T-helper 2 cell treated with Interferon-gamma antibody and Interleukin-4, amounts not matched to agents 100 ng/mL and 5 ng/mL, for 36 hours (primary cell): ENCODE measurements around the gene PSMA8. TPM values are rescaled to one million over a fixed set of nuclear protein-coding genes. Genes with fewer than 3 reads are reported as not detected.
"Not testable (repeated sequence)": the region's sequence is repeated elsewhere in the genome, so short reads cannot be mapped to it uniquely, and the experiment has no call there.

Source experiments
- intact Hi-C: fragments of 100-400 bp; cut with micrococcal nuclease; formaldehyde crosslinking; loops from one replicate; pipeline ENCODE4 v1.15.1; 2023
- total RNA-seq: library from RNA; stranded (reverse); gene quantifications from 2 replicates; pipeline ENCODE4 v1.2.3, GENCODE V29; 2022

PSMA8 gene
- 1.6 and 1.7 TPM in 2 replicates for total RNA-seq

DNA sequence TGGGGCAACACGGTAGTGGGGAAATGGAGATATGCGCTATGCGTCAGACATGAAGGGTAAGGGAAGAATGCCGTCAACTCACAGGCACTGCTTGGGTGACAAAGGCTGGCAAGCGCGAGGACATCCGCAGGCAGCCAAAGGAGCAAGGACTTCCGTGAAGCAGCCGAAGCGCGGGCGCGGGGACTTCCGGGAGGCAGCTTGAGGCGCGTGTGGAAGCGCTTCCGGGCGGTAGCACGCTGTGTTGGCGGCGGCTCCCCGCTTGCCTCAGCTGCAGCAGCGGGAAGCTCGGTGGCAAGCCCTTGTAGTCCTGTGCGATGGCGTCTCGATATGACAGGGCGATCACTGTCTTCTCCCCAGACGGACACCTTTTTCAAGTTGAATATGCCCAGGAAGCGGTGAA lies at the start of gene PSMA8:
TSS of gene PSMA8 (plus strand) at position 218 of the 400 bp plus-strand sequence. CDS start at position 315, 97 bp downstream.
- intact Hi-C loops = loop anchor here (5.0 kb wide), 1 partner anchor 41 kb away; the partner anchor contains the start of gene SS18

DNA sequence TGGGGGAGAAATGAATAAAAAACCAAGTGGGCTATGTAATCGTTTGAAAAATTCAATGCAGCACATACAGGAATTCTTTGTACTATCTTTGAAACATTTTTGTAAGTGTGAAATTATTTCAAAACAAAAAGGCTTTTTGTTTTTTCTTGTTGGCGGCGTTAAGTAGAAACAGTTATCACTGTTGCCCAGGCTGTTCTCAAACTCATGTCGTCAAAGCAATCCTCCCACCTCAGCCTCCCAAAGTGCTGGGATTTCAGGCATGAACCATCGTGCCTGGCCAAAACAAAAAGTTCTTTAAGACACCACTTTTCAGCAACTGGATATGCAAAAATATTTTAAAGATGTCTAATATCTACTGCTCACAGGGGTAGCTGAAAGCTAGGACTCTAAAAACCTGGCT lies 48.6 kb upstream of the PSMA8 start:
- intact Hi-C loops = no loop called here

- intact Hi-C loops = no loop called here
Measured at GRCh38 chr18:26086959-26087358, 46.7 kb upstream of the PSMA8 start.

- intact Hi-C loops = no loop called here
Measured at GRCh38 chr18:26088487-26088886, 45.2 kb upstream of the PSMA8 start.

- intact Hi-C loops = loop anchor here (1.0 to 10.0 kb wide), 4 partner anchors 43 to 455 kb away; partner anchors contain the start of genes KCTD1, PSMA8 and TAF4B
Measured at GRCh38 chr18:26089293-26090129, 44.2 kb upstream of the PSMA8 start.

DNA sequence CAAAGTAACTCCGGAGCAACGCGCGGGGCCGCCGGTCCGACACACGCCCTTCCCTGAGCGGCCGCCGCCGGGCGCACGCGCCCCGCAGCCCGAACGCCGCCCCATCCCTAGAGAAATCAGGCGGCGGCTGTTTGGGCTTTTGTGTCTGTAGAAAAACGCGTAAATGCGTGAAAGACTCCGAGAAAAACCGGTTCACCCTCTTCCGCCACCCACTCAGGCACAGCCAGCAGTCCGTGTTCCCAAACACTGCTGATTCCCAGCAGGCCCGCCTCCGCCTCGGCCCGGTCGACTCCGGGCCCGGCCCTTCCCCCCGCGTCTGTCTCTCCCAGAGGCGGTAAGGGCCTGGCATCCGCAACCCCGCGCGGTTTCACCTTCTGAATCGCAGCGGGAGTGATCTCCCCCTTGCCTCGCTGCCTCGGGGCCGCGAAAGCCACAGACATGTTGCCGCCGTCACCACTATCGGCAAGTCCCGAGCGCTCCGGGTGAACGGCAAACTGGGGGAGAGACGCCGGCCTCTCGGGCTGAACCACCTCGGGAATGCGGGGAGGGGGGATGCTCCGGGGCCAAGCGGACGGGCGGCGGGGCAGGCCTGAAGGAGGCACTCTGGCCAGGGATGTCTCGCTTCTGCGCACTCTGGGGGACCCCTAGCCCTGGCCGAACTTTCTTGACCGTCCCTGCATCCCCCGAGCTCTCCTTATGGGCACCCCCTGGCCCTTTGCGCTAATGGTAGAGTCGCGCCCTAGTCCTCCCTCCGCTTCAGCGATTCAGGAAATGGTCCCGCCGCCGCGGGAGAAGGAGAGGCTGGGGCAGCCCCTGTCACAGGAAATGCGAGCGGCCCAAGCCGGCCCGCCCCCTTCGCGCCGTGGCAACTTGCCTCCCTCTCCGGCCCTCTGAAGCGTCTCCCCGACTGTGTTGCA lies 43.3 kb upstream of the PSMA8 start, which contains the start of gene SS18:
TSS of gene SS18 (minus strand) at position 484 of the 917 bp plus-strand sequence. CDS start at position 440, 44 bp downstream.
- intact Hi-C loops = loop anchor here (1.0 to 10.0 kb wide), 5 partner anchors 42 to 454 kb away; partner anchors contain the start of genes KCTD1, PSMA8 and TAF4B

DNA sequence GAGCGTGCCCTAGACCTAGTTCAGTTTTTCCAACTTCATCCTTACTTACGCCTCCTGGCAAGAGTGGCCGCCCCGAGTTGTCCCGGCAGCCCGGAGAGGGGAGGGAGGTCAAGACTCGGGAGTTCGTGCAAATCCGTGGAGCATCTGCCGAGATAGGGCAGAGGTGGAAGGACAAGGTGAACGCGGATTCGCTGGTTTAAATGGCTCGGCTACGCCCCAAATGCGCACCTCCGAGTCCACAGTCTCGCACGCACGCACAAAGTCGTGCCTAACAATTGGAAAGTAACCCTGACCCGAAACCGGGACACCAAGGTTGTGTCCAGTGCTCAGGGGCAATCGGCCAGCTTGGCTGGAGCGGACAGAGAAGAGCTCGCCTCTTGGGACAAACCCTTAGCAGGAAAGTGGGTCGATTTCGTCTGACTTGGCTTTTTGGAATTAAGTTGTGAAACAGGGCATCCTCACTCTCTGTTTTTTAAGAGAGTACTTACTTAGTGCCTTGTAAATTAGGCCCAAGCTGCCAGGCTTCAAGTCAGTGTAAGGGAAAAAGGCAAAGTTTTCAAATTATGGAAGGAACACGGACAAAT lies 42.5 kb upstream of the PSMA8 start:
- intact Hi-C loops = loop anchor here (1.0 to 10.0 kb wide), 3 partner anchors 41 to 454 kb away; partner anchors contain the start of genes KCTD1 and PSMA8

DNA sequence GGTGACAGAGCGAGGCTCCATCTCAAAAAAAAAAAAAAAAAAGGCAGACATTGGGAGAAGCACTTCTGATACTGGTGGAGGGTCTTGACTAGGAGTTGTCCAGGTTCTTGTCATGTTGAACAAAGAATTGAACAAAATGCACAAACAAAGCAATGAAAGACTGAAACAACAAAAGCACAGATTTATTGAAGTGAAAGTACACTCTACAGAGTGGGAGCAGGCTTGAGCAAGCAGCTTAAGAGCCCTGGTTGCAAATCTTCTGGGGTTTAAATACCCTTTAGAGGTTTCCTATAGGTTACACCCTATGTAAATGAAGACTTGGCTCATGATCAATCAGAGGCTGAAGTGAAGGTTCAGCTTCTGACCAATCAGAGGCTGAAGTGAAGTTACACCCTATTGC lies 36.8 kb upstream of the PSMA8 start:
- intact Hi-C loops = loop anchor here (10.0 kb wide), 1 partner anchor 448 kb away; the partner anchor contains the start of gene KCTD1

- intact Hi-C loops = loop anchor here (10.0 kb wide), 1 partner anchor 447 kb away; the partner anchor contains the start of gene KCTD1
Measured at GRCh38 chr18:26097563-26097962, 36.1 kb upstream of the PSMA8 start.

GRCh38 chr18:26103579-26103978 lies 30.1 kb upstream of the PSMA8 start:
- intact Hi-C loops = no loop called here

DNA sequence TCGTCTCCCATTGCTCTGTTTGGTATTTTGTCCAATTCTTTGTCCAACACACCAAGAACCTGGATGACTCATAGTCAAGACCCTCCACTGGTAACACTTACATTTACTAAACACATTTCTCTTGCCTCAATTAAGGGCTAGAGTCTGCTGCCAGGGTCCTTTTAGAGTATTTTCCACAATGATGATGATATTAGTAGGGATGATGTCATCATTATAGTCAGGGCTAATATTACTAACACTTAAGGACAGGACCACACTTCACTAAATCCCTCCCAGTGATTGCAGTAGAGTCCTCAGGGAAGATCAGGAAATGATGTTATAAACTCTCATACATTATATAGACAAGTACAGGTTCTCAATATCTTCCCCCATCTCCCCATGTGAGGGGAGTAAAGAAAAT lies 29.6 kb upstream of the PSMA8 start:
- intact Hi-C loops = no loop called here

DNA sequence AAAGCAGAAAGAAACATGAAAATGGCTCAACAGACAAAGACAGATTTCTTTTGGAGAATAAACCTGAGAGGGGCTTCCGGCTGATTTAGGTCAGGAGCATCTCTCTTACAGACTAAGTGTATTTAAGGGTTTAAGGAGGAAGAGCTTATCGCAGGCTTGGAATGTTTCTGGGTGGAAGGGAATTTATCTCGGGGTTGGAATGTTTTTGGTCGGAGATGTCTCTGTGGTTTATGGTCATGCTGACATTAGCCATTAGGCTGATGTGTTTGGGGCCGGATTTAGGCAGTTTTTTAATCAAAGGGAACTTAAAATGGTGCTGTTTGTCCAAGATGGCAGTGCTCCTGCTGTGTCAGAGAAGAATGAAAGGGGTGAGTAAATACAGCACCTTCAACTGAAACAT lies 14.4 kb upstream of the PSMA8 start:
- intact Hi-C loops = no loop called here

DNA sequence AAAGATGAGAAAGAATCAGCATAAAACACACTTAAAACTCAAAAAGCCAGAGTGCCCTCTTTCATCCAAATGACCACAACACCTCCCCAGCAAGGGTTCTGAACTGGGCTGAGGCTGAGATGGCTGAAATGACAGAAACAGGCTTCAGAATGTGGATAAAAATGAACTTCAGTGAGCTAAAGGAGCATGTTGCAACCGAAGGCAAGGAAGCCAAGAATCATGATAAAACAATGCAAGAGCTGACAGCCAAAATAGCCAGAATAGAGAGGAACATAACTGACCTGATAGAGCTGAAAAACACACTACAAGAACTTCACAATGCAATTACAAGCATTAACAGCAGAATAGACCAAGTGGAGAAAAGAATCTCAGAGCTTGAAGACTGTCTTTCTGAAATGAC lies 12.2 kb upstream of the PSMA8 start:
- intact Hi-C loops = no loop called here

DNA sequence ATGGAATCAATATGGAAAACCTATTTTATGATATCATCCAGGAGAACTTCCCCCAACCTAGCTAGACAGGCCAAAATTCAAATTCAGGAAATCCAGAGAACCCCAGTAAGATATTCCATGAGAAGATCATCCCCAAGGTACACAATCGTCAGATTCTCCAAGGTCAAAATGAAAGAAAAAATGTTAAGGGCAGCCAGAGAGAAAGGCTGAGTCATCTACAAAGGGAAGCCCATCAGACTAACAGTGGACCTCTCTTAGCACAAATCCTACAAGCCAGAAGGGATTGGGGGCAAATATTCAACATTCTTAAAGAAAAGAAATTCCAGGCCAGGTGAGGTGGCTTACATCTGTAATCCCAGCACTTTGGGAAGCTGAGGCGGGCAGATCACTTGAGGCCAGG lies 11.7 kb upstream of the PSMA8 start:
- intact Hi-C loops = not testable (repeated sequence)

DNA sequence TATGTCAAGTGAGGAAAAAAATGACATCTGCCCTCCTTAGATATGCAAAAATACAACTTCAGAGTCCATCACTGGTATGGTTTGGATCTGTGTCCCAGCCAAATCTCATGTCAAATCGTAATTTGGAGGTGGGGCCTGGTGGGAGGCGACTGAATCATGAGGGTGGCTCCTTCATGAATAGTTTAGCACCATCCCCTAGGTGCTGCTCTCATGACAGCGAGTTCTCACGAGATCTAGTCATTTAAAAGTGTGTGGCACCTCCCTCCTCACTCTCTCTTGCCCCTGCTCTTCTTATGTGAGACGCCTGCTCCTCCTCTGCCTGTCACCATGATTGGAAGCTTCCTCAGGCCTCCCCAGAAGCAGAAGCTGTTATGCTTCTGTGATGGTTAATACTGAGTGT lies 5.9 kb upstream of the PSMA8 start:
- intact Hi-C loops = no loop called here

- intact Hi-C loops = not testable (repeated sequence)
Measured at GRCh38 chr18:26128192-26128591, 5.5 kb upstream of the PSMA8 start.

DNA sequence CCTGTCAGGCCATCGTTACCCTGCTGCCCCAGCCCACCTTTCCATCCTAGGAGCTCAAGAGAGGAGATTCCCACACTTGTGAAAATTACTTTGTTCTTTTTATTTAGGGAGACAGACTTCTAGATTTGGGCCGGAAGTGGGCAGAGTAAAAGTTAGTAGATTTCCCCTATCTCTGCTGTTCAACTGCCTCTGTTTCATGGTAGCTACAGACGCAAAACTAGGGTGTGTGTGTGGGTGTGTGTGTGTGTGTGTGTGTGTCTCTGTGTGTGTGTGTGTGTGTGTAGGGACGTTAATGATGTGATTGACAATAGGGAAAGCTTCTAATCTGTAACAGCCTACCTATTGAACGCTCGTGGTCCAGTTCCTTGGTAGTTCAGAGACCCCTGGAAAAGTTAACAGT lies 438 bp downstream of the PSMA8 start:
- intact Hi-C loops = loop anchor here (5.0 kb wide), 1 partner anchor 42 kb away; the partner anchor contains the start of gene SS18

GRCh38 chr18:26135548-26135947 lies 1.9 kb downstream of the PSMA8 start:
- intact Hi-C loops = no loop called here

DNA sequence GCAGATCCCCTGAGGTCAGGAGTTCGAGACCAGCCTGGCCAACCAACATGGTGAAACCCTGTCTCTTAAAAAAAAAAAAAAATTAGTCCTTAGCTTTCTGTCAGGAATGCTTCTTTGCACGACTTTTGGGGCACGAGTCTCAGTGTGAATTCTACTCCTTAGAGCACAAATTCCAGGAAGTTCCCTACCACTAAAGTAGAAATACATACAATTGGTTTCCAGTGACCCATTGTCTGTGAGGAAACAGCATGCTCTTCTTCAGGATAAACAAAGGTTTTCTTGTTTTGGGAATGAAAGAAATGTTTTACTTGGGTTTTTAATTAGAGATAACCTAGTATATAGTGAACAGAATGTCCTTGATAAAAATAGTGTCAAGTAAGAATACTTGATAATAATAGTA lies 23.7 kb downstream of the PSMA8 start:
- intact Hi-C loops = no loop called here

GRCh38 chr18:26159353-26159752 lies 25.7 kb downstream of the PSMA8 start:
- intact Hi-C loops = loop anchor here (1.0 kb wide), 1 partner anchor 238 kb away; no protein-coding TSS in a partner anchor

DNA sequence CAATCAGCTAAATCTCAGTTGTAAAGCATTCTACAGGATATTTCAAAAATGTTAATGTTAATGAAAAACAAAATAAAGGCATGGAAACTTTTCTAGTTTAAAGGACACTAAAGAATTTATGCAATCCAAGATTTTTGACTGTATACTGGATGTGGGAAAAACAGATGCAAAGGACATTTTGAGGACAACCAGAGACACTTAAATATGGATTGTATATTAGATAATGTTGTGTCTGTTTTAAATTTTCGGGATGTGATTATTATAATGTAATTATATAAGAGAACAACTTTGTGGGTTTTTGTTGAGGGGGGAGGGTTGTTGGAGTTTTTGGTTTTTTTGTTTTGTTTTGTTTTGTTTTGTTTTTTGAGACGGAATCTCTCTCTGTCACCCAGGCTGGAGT lies 30.9 kb downstream of the PSMA8 start:
- intact Hi-C loops = no loop called here
